Measurements from ENCODE around the gene DPP6.

- no peak for TF ChIP-seq CTCF (conservative IDR thresholded peaks at IDR 0.05; ENCODE audit: low read length)
- no peak for TF ChIP-seq EZH2phosphoT487 (IDR thresholded peaks at IDR 0.05; ENCODE audit: borderline replicate concordance, low read depth, low read length)
Measured at GRCh38 chr7:154372011-154372601, 319.9 kb downstream of the DPP6 start.
